SK-MEL-5 (cell line): ENCODE measurements around the gene TOP2A. TPM values are rescaled to one million over a fixed set of nuclear protein-coding genes. Genes with fewer than 3 reads are reported as not detected.

ENCODE experiments used
- DNase-seq: peaks from one replicate; pipeline ENCODE4 v3.0.0-alpha.2; 2016; ENCODE audit warnings: low read depth, low spot score
- in situ Hi-C: cut with HindIII; loops from 2 replicates; pipeline ENCODE4 v1.10.0; 2016; ENCODE audit warnings: low sequenced_read_pairs, high pct_unique_total_duplicates, low pct_unique_long_range_greater_than_20kb
- total RNA-seq: library from RNA; depleted of rRNA; stranded (reverse); fragments of >200 nt; shearing (Covaris generic); gene quantifications from 2 replicates; pipeline ENCODE4 v1.2.3, GENCODE V29; 2014

Gene TOP2A
- total RNA-seq, 1 experiment from 2014 or later = 114 TPM

DNA sequence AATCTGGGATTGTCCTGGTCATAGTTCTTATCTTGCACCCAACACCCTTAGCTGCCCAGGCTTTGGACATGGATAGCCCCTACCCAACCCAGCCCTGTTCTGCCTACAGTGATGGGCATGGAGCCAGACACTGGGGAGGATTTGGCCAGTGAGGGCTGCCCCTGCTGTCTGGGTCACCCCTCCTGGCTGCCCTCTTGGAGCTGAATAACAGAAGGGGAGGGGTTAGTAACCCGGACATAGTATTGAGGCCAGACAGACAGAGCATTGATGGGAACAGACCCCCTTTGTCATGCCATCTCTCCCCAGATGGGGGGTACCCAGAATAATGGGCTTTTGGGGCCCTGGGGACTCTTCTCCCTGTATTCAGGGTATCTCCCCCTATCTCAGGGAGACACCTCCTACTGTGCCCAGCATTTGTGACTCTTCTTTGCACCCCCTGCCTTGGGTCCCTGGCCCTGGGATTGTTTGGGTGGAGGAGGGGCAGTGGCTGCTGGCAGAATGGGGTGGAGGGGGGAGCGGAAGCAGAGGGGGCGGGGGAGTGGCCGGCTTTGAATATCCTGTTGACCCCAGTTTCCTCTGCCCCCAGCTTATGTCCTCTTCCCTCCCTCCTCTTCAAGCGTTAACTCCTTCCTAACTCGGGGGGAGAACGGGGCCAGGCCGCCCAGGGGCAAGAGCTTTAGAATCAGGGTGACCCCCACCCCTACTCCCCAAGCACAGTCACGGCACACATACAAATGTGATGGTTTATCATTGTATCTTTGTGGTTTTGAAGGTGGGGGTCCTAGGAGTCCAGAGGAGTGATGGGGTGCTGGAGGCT, 70.2 kb downstream of the TOP2A start:
- DNase-seq = no peak

DNA sequence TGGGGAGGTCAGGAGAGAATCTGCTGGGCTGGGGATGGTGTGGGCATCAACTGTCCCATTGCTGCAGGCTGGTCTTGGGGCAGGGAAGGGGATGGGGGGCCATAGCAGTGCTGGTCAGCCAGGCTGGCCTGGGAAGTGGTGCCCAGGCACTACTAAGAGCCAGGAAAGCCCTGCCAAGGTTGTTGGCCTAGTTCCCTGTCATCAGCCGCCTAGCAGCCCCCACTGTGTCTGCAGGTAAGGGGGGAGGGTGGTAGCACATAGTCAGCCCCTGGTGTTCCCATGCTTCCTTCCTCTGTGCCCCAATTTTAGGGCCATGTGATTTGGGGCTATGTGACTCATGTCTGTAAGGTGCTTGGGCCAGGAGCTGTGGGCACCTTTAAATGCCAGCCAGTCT, 70.9 kb downstream of the TOP2A start:
- in situ Hi-C loops = no loop called here
- DNase-seq = no peak

More for the DNA sequence above, 70.2 kb downstream of the TOP2A start:
- in situ Hi-C loops = no loop called here

DNA sequence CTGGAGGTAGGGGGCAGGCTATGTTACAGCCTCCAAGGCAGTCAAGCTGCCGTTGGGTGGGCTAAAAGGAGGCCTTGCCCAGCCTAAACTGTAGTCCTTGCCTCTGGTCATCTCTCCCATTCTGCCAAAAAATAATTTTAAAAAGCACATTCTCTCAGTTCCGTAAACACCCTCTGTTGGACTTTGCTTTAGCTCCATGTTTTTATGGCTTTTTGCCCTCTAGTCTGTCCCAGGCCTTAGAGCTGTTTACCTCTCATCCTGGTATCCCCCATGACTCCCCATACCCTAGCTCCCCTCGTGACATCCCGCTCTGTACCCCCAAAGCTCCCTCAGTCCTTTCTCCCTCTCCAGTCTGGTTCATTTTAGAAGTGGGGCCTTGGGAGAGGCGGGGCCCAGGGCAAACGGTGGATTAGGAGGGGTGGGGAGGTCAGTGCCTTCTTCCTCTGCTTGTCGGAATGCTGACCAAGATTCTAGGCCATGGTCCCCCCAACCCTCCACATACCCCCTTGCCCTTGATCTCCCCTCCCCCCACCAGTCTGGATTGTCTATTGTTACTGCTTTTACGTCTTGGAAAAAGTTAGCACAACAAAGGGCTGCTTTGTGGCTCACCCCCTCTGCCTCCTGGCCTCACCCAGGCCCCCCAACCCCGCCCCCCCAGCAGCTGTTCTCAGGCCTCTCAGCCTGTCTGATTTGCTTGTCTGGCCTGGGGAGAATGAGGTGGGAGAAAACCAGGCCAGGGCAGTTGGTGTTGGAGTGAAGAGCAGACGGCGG, 71.5 kb downstream of the TOP2A start:
- peak; percentile 54 for DNase-seq
- in situ Hi-C loops = no loop called here

DNA sequence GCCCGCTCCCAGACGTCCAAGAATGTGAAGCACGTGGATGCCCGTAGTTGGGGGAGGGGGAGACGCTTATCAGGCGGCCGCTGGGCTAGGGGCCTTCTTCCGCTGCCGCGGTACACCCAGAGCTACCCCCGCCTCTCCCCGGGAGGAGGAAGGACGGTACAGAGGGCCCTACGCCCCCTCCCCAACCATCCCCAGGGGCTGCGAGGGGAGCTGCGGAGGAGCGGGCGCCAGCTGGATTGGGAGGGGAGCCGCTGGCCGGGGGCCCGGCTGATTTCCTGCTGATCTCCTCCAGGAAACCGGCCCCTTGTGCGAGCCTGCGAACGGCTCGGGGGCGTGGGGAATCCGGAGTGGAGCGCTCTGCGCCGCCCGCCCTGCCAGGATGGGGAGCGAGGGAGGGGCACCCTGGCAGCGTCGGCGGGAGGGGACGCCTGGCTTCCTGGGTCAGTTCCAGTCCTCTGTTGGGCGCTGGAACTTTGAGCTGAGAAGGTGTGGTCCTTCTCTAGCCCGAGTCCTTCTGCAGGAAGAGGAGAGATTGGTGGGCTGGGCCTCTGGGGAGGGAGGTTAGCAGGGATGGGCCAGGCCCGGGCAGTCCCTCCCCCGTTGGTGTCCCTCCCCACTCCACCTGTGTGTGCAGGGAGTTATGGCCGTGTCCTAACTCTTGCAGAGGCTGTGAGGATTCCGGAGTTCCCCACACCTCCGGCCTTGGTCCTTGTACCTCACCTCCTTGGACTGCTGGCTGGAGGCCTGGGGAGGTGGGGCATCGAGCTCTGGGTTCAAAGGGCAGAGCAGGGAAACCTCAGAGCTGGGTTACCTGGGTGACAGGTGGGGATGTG, 72.3 kb downstream of the TOP2A start:
- no peak for DNase-seq
- in situ Hi-C loops = no loop called here

DNA sequence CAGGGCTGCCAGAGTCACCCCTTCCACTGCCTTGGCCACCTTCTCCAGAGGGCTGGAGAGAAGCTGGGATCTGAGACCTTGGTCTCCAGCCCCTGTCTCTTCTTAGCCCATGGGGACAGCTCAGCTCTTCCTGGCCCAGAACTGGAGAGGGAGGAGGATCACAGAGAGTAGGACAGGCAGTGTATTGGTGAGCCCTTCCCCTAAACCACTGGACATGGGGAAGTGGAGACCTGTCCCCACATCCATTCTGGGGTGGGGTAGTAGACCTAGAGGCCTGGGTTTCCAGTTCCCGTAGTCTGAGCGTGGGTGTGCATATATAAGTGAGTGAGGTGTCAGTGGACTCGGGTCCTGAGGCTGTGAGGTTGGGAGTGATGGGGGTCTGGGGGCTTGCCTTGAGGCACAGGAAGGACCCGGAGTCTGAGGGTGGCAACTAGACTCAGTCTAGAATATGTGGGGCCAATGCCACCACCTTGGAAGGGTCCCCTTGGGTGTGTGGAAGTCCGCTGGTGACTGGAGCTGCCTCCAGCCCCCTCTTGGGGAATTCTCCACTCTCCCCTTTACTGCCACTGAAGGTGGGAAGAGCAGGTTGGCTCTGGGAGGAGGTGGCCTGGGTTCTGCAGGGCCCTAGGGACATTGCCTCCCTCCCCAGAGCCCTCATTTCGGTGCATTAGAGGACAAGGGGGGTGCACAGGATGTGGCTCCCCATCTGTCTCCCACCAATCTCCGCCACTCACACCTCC, 73.1 kb downstream of the TOP2A start:
- in situ Hi-C loops = no loop called here

DNA sequence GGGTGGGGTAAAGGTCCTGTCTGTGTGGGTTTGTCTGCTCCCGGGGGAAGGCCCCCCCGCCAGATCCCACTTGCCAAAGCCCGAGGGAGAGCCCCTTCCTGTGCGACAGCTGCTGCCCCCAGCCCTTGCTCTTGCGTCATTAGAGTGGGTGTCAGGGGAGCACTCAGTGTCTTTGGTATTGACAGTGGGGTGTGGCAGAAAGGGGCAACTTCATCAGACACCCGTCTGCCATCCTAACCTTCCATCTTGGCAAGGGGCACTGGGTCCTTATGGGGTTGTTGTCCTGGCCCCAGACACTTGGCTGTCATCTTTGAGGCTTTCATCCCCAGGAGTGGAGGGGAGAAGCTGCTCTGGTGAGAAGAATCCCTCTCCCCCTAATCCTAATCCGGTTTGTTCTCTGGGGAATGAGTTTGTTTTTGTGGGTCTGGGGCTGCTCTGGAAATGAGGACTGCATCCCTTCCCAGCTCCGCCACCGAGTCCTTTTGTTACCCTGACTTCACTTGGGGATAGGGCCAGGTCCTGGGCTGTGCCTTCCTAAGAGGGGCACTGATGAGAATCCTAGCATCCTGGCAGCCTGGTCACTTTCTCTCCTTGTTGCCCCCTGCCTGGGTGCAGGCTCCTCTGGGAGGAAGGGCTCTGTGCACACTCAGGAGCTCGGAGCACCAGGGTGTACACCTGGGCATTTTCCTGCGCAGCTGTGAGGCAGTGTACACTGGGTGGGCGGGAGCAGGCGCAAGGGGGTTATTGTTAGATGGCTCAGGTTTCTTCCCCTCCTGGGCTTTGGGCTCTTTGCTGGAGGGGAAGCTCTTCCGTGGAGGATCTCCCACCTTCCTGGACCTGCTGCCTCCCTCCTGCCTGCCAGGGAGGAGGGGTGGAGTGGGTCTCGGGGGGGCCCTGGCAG, 74.2 kb downstream of the TOP2A start:
- no peak for DNase-seq
- in situ Hi-C loops = no loop called here

More for the DNA sequence above, 73.1 kb downstream of the TOP2A start:
- DNase-seq = no peak

DNA sequence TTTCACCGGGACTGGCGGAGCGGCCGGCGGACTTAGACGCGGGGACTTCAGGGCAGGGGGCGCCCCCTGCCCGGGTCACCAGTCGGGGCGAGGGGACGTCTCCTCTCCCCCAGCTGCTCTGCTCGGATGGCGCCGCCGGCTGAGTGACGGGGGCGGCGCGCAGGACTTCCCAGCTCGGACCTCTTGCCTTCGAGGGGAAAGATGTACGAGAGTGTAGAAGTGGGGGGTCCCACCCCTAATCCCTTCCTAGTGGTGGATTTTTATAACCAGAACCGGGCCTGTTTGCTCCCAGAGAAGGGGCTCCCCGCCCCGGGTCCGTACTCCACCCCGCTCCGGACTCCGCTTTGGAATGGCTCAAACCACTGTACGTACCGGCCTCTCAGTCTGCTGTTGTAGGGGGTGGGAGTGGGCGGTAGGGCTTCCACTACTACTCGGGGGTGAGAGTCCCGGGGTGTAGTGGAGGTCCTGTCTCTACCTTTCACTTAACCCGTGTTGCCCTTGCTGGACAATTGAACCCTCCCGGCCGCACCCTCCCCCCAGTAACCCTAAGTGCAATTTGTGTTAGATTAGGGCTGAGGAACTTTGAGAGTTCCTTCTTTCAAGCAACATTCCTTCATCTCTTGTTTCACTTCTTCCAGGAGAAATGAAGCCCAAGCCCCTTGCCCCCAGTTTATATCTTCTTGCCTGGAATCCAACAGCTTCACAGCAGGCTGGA, 75.0 kb downstream of the TOP2A start:
- DNase-seq = no peak
- in situ Hi-C loops = no loop called here

DNA sequence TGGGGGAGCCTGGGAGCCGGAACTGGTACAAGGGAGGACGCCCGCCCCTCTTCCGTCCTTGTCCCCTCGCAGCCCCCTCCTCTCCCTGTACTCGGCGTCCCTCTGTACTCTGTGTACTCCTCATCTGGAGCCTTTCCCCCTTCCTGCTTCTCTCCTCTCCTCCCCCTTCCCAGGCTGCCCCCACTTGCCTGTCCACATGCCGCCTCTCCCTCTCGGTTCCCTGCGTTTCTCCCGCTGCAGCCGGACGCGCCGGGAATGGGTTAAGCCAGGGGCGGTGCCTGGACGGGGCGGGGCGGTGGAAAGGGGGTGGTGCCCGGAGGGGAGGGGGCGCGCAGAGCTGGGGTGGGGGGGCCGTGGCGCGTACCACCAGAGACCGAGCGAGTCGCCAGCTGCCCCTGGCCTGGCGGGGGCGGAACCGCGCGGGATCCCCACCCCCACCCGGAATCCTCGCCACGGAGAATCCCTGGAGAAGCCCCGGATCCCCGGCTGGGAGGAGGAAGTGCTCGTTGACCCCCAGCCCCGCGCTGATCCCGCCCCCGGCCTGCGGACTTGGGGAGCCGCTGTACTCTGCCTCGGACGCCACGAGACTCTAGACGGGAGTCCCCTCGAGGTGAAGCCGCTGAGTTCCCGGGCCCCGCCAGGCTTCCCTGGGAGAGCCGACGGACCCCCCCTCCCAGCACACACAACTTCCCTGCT, 75.7 kb downstream of the TOP2A start:
- in situ Hi-C loops = no loop called here
- DNase-seq = peak; percentile 51

DNA sequence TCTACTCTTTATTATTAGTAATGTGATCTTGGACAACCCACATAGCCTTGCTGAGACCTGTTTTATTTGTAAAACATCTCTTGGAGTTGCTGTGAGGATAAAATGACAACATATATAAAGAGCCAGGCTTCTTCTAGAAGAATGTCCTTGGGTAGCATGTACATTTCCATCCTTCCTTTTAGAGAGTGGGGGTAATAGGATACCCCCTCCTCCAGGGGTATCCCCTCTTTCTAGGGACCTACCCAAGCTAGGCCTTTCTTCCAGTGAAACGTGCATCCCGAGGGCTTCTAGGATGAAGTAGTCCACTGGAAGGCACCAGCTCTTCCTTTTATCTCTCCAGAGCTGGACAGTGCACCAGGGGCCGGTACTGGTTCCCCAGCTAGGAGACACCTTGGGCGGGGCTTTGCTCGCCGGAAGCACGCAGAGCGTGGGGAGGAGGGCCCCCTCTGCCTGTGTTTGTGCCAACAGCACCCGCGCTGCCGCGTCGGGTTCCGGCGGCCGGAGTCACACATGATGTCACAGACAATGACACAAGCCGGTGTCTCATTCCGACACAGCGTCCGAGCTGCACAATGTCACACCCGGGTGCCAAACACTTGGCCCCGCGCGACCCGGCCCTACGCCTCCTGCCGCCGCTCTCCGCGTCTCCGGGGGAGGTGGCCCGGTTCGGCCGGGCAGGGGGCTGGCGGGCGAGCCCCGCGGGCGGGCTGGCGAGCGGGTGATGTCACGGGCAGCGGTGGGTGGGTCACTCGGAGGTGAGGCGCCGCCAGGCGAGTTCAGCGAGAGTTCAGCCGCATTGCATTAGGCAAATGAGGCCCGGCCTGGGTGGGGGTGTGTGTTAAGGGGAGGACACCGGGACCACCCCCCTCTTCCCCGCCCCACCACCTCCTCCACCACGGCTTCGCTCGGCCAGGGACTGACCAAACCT, 76.6 kb downstream of the TOP2A start:
- in situ Hi-C loops = no loop called here
- DNase-seq = peak; percentile 69

DNA sequence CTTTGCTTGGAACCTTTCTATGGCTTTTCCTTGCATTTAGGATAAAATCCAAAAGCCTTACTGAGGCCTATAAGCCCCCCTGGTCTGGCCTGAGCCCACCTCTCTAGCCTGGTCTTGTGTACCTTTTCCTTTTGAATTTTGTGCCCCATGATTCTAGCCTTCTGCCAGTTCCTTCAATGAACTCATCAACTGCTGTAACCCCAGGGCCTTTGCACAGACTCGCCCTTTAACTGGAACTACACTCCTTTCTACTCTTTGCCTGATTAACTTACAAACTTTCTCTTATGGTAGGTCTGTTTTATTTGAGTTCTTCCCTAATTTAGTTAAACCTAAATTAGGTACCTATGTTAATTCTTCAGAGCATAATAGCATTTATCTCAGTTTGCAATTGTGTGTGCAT, 77.4 kb downstream of the TOP2A start:
- in situ Hi-C loops = no loop called here
- no peak for DNase-seq

DNA sequence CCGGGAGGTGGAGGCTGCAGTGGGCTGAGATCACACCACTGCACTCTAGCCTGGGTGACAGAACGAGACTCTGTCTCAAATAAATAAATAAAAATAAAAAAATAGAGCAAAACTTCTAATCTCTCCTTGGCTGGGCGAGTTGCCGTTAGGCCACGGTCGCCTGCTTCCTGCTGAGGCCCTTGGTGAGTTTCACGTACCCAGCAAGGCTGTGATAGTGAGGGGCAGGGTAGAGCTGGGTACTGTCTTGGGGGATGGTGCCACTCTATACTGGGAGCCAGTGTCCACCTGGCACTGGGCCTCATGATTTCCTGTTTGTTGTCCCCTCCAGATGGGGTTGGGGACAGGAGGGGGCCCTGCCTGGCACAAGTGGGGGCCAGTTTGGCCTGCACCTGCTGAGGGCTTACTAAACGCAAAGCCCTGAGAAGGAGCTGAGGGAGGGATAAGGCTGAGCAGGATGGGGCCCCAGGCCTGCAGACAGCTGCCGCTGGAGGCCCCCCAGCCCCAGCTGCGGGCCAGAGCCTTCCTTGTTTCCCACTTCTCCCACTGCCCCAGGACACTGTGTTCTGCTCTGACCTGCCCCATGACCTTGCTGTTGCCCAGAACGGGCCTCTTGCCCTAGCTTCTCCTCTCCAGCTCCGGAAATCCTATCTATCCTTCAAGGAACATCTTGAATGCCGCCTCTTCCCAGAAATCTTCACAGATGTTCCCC, 78.6 kb downstream of the TOP2A start:
- in situ Hi-C loops = no loop called here
- DNase-seq = no peak
